Stimulated activated CD4-positive, alpha-beta T cell treated with anti-CD3 and anti-CD28 coated beads, TNF-alpha, amount 100 ng/mL, for 24 hours (primary cell): ENCODE data around the gene CAMKK2.

ENCODE experiments used
- DNase-seq, 3 experiments: peaks; one replicate each; pipeline ENCODE4 v3.0.0-alpha.2; 2020; ENCODE audit warnings: low read depth in 3 of 3

Gene CAMKK2

DNA sequence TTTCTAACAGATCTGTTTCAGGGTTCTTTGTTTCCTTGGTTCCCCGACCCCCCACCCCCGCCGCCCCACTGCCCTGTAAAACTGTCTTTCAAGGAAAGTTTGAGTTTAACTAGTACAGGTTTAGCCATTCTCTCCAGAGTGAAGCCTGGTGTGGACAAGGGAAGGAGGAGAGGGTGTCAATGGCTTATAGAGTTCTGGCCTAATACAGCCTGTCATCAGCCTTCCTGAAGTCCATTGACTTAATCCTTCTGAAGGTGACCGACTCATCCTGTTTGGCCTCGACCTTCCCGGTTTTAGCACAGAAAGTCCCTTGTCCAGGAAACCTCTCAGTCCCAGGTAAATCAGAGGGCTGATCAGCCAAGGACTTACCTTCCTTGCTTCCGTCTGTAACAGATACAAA is 97.6 kb downstream of the CAMKK2 start:
- DNase-seq = no peak

DNA sequence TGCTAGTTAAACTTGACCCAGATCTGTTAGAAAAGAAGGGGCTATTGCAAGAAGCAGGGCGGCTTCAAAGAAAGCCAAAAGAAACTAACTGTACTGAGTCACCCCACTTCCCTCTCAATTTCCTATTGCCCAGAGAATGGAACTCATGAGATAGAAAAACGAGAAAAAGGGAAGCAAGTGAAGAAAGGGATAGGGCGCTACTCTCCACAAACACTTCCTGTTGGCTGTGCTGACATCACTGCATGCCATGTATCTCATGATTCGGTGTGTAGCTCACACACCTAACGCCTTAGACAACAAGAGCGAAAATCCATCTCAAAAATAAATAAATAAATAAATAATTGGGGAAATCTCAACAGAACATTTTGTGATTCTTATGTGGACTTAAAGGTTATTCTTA is 99.6 kb downstream of the CAMKK2 start:
- no peak for DNase-seq

DNA sequence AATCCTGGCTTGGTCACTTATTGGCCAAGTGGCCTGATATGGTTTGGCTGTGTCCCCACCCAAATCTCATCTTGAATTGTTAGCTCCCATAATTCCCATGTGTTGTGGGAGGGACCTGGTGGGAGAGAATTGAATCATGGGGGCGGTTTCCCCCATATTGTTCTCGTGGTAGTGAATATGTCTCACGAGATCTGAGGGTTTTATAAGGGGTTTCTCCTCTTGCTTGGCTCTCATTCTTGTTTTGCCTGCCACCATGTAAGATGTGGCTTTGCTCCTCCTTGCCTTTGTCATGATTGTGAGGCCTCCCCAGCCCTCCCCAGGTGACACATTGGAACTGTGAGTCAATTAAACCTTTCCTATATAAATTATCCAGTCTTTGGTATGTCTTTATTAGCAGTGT is 105.4 kb downstream of the CAMKK2 start:
- DNase-seq = no peak

DNA sequence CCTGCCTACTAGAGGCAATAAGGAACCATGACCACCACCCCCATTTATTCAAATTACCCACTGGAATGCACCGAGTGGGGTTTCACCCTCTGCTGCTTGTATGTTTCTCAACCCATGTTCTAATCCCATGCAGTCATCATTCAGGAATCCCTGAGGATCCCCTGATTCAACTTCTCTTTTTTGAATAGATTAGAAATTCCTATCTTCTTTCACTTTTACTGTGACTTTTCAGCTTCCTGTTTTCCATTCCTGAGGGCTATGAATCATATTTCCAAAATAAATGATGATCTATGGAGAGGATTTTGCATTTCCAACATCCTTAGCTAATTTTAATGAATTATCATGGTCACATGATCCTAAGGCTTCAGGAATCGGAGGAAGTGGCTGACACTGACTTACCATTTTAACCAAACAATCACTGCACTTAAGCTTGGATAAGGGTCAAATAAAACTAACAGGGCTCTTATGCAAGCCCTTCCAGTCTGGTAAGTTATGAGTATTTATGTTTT is 105.9 kb downstream of the CAMKK2 start:
- no peak for DNase-seq

DNA sequence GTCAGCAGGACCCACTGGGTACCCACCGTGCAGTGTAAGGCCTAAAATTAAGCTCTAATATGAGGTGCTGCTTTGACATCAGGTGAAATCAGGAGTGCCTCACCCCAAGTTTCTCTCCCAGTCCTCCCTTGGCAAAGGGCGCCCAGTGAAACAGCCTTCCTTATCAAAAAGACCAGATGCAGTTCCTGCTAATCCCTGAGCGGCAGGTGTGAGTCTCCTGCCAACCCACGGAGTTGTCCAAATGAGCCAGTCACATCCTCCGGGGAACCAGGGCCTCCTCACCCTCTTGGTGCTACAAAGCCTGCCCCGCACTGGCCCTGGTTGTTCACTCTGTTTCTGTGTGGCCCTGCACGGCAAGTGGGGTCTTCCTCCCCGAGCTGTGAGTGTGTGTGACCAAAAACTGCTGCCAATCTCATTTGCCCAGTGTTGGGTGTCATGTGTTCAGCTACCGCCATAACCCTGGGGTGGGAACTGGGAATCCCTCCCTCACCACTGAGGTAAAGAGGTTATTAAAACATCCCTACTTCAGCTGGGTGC is 106.8 kb downstream of the CAMKK2 start:
- DNase-seq = no peak

DNA sequence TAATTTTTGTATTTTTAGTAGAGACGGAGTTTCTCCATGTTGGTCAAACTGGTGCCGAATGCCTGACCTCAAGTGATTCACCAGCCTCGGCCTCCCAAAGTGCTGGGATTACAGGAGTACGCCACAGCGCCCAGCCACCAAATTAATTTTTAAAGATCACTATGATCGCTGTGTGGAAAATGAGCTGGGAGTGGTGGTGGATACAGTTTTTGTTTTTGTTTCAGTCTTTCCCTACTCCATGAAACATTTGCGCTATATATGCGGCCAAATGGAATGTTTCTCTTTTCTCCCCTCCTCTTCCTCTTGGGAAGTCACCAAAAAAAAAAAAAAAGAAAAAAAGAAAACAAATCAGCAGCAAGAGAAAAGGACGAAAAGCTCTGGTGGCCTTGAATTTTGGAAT is 107.4 kb downstream of the CAMKK2 start:
- no peak for DNase-seq

DNA sequence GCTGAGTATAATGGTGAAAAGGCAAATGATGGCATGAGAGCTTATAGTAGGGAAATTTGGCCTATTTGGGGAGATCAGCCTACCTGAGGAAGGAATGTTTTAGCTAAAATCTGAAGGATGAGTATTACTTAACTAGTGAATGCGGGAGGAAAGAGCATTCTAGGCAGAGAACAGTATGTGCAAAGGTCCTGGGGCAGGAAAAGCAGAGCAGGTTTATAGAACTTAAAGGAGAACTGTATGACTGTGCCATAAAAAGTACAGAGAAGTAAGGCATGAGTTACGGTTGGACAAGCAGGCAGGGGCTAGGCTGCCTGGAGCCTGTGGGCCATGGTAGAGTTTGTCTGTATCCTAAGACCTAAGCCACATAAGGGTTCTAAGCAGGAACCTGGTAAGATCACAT is 108.3 kb downstream of the CAMKK2 start:
- no peak for DNase-seq
